ENCODE data around the gene ZNF418.
A peak's percentile ranks its signal among the peaks of the same experiment; 100 is the strongest.
"Not testable (repeated sequence)": the region's sequence is repeated elsewhere in the genome, so short reads cannot be mapped to it uniquely, and the experiment has no call there.

DNA sequence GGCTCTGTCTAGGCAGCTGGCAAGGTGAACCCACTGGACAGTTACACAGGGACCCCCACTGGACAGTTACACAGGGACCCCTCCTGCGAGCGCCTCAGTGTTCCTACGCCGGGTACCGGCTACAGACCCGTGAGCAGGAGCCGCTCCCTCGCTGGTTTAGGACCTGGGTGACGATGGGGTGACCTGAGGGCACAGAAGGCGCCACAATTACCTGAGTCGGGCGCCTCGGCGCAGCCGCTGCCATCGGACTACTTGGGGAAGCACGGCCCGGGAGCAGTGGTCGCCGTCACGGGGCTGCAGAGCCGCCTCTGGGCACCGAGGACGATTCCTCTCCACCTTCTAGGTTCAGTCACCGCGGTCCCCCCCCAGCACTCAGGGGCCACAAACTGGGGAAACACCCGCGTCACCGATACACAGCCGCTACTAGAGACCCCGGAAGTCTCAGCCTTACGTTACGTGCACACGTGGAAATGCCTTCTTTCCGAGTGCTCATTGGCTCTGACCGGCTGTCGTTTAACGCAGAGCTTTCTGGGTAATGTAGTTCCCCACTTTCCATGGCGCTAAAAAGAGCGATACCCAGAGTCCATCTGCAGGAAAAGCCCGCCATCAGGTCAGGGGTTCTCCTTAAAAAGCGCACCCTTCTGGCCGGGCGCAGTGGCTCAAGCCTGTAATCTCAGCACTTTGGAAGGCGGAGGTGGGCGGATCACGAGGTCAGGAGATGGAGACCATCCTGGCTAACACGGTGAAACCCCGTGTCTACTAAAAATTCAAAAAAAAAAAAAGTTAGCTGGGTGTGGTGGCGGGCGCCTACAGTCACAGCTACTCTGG is 18.8 kb downstream of the ZNF418 start, which contains the start of gene ZNF417:
- TF ChIP-seq CTCF (IDR thresholded peaks at IDR 0.05), result peak; percentile 54
- TF ChIP-seq RFX5 (IDR thresholded peaks at IDR 0.05; ENCODE audit: low read length); EZH2phosphoT487 (IDR thresholded peaks at IDR 0.05; ENCODE audit: borderline replicate concordance, low read depth); FOXM1 (IDR thresholded peaks at IDR 0.05; ENCODE audit: low read depth): not testable (repeated sequence)
- peak; percentile 35; the same call in 1 of the 2 replicates for TF ChIP-seq RCOR1 (IDR thresholded peaks at IDR 0.05; ENCODE audit: low read length)
